ENCODE measurements around the gene AKT1. TPM values are rescaled to one million over a fixed set of nuclear protein-coding genes. Genes with fewer than 3 reads are reported as not detected.

The AKT1 gene
- total RNA-seq, 1 donor from 2014 or later, result 155 TPM

GRCh38 chr14:104800015-104800770, 4.6 kb upstream of the AKT1 start:
- peak overlapping the region; percentile 85 for H3K4me3 Mint-ChIP-seq (ENCODE audit: unreplicated experiment)
- H3K4me1 Mint-ChIP-seq (ENCODE audit: low read depth, unreplicated experiment), result peaks cover 22% of the 10 kb centered on the region
- H3K4me2 ChIP-seq (ENCODE audit: low read length), result peak overlapping the region; percentile 95
- no peaks in the 10 kb centered on the region for H3K9me3 Mint-ChIP-seq (ENCODE audit: unreplicated experiment)
- peak overlapping the region; percentile 67 for H3K4me3 ChIP-seq (ENCODE audit: insufficient read depth, low read depth, low read length)
- DNase-seq (ENCODE audit: low read depth) (peak; percentile 57), FAIRE-seq (no peak)
- peaks cover 20% of the 10 kb centered on the region for H3K4me1 ChIP-seq (ENCODE audit: insufficient read depth, low read length)
- H3K36me3 Mint-ChIP-seq (ENCODE audit: low read depth, unreplicated experiment), result peaks cover 2% of the 10 kb centered on the region
- no peak overlapping the region for H3K27ac ChIP-seq (ENCODE audit: low read depth, low read length)
- H4K20me1 ChIP-seq (ENCODE audit: insufficient read depth, low read length), result peaks cover 27% of the 10 kb centered on the region
- no peaks in the 10 kb centered on the region for H3K27me3 Mint-ChIP-seq (ENCODE audit: low read depth, unreplicated experiment)
- H3K36me3 ChIP-seq (ENCODE audit: insufficient read depth, low read length), result no peaks in the 10 kb centered on the region
- peaks cover 3% of the 10 kb centered on the region for H3K27me3 ChIP-seq (ENCODE audit: insufficient read depth, low read length)
- peak overlapping the region; percentile 81 for H3K9ac ChIP-seq (ENCODE audit: low read length)
- H3K27ac Mint-ChIP-seq (ENCODE audit: unreplicated experiment), result peak overlapping the region; percentile 94
- H3K9me3 ChIP-seq (ENCODE audit: insufficient read depth, low read depth, low read length), result no peaks in the 10 kb centered on the region
- H2AFZ ChIP-seq (ENCODE audit: low read depth, low read length), result peak overlapping the region; percentile 78
- TF ChIP-seq EZH2 (IDR thresholded peaks at IDR 0.05; ENCODE audit: insufficient read depth, low read length), result no peak
- TF ChIP-seq, protein P1, sequence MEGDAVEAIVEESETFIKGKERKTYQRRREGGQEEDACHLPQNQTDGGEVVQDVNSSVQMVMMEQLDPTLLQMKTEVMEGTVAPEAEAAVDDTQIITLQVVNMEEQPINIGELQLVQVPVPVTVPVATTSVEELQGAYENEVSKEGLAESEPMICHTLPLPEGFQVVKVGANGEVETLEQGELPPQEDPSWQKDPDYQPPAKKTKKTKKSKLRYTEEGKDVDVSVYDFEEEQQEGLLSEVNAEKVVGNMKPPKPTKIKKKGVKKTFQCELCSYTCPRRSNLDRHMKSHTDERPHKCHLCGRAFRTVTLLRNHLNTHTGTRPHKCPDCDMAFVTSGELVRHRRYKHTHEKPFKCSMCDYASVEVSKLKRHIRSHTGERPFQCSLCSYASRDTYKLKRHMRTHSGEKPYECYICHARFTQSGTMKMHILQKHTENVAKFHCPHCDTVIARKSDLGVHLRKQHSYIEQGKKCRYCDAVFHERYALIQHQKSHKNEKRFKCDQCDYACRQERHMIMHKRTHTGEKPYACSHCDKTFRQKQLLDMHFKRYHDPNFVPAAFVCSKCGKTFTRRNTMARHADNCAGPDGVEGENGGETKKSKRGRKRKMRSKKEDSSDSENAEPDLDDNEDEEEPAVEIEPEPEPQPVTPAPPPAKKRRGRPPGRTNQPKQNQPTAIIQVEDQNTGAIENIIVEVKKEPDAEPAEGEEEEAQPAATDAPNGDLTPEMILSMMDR (IDR thresholded peaks at IDR 0.05; ENCODE audit: insufficient read depth, low read depth, low read length), result no peak
- H3K79me2 ChIP-seq (ENCODE audit: insufficient read depth, low read length), result no peaks in the 10 kb centered on the region

GRCh38 chr14:104799244-104800014, 3.9 kb upstream of the AKT1 start:
- no peak for TF ChIP-seq EZH2 (IDR thresholded peaks at IDR 0.05; ENCODE audit: insufficient read depth, low read length)
- Histone ChIP-seq H4K20me1 (ENCODE audit: insufficient read depth, low read length) (peaks cover 31% of the 10 kb centered on the region), H3K79me2 (ENCODE audit: insufficient read depth, low read length) (peaks cover 7% of the 10 kb centered on the region), H3K4me3 (ENCODE audit: insufficient read depth, low read depth, low read length) (peak overlapping the region; percentile 57), H3K36me3 (ENCODE audit: insufficient read depth, low read length) (no peaks in the 10 kb centered on the region), H3K9ac (ENCODE audit: low read length) (peak overlapping the region; percentile 81), H3K27me3 (ENCODE audit: insufficient read depth, low read length) (peaks cover 3% of the 10 kb centered on the region), H3K9me3 (ENCODE audit: insufficient read depth, low read depth, low read length) (no peaks in the 10 kb centered on the region), H3K4me2 (ENCODE audit: low read length) (peak overlapping the region; percentile 95), H3K27ac (ENCODE audit: low read depth, low read length) (no peak overlapping the region), H3K4me1 (ENCODE audit: insufficient read depth, low read length) (peaks cover 17% of the 10 kb centered on the region), H2AFZ (ENCODE audit: low read depth, low read length) (peak overlapping the region; percentile 78)
- H3K36me3 Mint-ChIP-seq (ENCODE audit: low read depth, unreplicated experiment), result peaks cover 2% of the 10 kb centered on the region
- no peaks in the 10 kb centered on the region for H3K9me3 Mint-ChIP-seq (ENCODE audit: unreplicated experiment)
- no peak for FAIRE-seq
- H3K4me1 Mint-ChIP-seq (ENCODE audit: low read depth, unreplicated experiment), result peaks cover 22% of the 10 kb centered on the region
- DNase-seq (ENCODE audit: low read depth), result no peak
- peak overlapping the region; percentile 85 for H3K4me3 Mint-ChIP-seq (ENCODE audit: unreplicated experiment)
- no peaks in the 10 kb centered on the region for H3K27me3 Mint-ChIP-seq (ENCODE audit: low read depth, unreplicated experiment)
- H3K27ac Mint-ChIP-seq (ENCODE audit: unreplicated experiment), result peak overlapping the region; percentile 94

GRCh38 chr14:104798300-104799243, 3.0 kb upstream of the AKT1 start:
- Histone ChIP-seq H3K4me2 (ENCODE audit: low read length) (no peak overlapping the region), H3K4me3 (ENCODE audit: insufficient read depth, low read depth, low read length) (no peak overlapping the region), H4K20me1 (ENCODE audit: insufficient read depth, low read length) (peaks cover 33% of the 10 kb centered on the region), H3K9ac (ENCODE audit: low read length) (no peak overlapping the region), H3K36me3 (ENCODE audit: insufficient read depth, low read length) (no peaks in the 10 kb centered on the region), H3K27ac (ENCODE audit: low read depth, low read length) (no peak overlapping the region), H3K9me3 (ENCODE audit: insufficient read depth, low read depth, low read length) (no peaks in the 10 kb centered on the region), H3K27me3 (ENCODE audit: insufficient read depth, low read length) (peaks cover 3% of the 10 kb centered on the region), H2AFZ (ENCODE audit: low read depth, low read length) (no peak overlapping the region), H3K4me1 (ENCODE audit: insufficient read depth, low read length) (peaks cover 25% of the 10 kb centered on the region), H3K79me2 (ENCODE audit: insufficient read depth, low read length) (peaks cover 16% of the 10 kb centered on the region)
- Mint-ChIP-seq H3K27ac (ENCODE audit: unreplicated experiment) (peak overlapping the region; percentile 94), H3K27me3 (ENCODE audit: low read depth, unreplicated experiment) (no peaks in the 10 kb centered on the region), H3K4me3 (ENCODE audit: unreplicated experiment) (peak overlapping the region; percentile 85), H3K4me1 (ENCODE audit: low read depth, unreplicated experiment) (peaks cover 18% of the 10 kb centered on the region), H3K36me3 (ENCODE audit: low read depth, unreplicated experiment) (peaks cover 2% of the 10 kb centered on the region), H3K9me3 (ENCODE audit: unreplicated experiment) (no peaks in the 10 kb centered on the region)
- DNase-seq (ENCODE audit: low read depth), result no peak
- TF ChIP-seq, protein P1 (IDR thresholded peaks at IDR 0.05; ENCODE audit: insufficient read depth, low read depth, low read length), result no peak
- no peak for TF ChIP-seq EZH2 (IDR thresholded peaks at IDR 0.05; ENCODE audit: insufficient read depth, low read length)
- FAIRE-seq, result no peak
